ENCODE data around the gene DSP. TPM values are rescaled to one million over a fixed set of nuclear protein-coding genes. Genes with fewer than 3 reads are reported as not detected.

The DSP gene
- polyA plus RNA-seq, 3 donors from 2014 or later: not detected

- Mint-ChIP-seq H3K9me3 (no peaks in the 10 kb centered on the region), H3K36me3 (no peaks in the 10 kb centered on the region)
Measured at GRCh38 chr6:7580537-7580926, 39.1 kb downstream of the DSP start.

GRCh38 chr6:7580927-7581618 is 39.6 kb downstream of the DSP start:
- H3K27me3 Mint-ChIP-seq (ENCODE audit: low read depth in 3 of 3): peaks cover 6 to 17% (median 8%) of the 10 kb centered on the region in 3 donors
- DNase-seq: no peak
- no peaks in the 10 kb centered on the region for H3K9me3 Mint-ChIP-seq
- no peak overlapping the region for H3K4me3 Mint-ChIP-seq
- no peaks in the 10 kb centered on the region for H3K36me3 Mint-ChIP-seq
- H3K4me1 Mint-ChIP-seq: no peaks in the 10 kb centered on the region
- no peak overlapping the region for H3K27ac Mint-ChIP-seq

More at GRCh38 chr6:7580537-7580926, 39.1 kb downstream of the DSP start:
- no peak for DNase-seq
- no peaks in the 10 kb centered on the region for H3K4me1 Mint-ChIP-seq
- H3K27me3 Mint-ChIP-seq (ENCODE audit: low read depth in 3 of 3): peaks cover 6 to 17% (median 8%) of the 10 kb centered on the region in 3 donors
- H3K27ac Mint-ChIP-seq: no peak overlapping the region
- H3K4me3 Mint-ChIP-seq: no peak overlapping the region

- Mint-ChIP-seq H3K4me3 (no peak overlapping the region), H3K27me3 (ENCODE audit: low read depth in 3 of 3) (peaks cover 5 to 8% (median 7%) of the 10 kb centered on the region in 3 donors), H3K4me1 (peaks cover 12 to 14% of the 10 kb centered on the region in 2 donors), H3K36me3 (no peaks in the 10 kb centered on the region), H3K9me3 (no peaks in the 10 kb centered on the region), H3K27ac (no peak overlapping the region)
- DNase-seq: no peak
Measured at GRCh38 chr6:7585287-7585930, 43.9 kb downstream of the DSP start.

- H3K4me1 Mint-ChIP-seq: peaks cover 31 to 37% of the 10 kb centered on the region in 2 donors
- H3K4me3 Mint-ChIP-seq: no peak overlapping the region
- no peaks in the 10 kb centered on the region for H3K9me3 Mint-ChIP-seq
- H3K36me3 Mint-ChIP-seq: no peaks in the 10 kb centered on the region
- DNase-seq: no peak
- H3K27ac Mint-ChIP-seq: no peak overlapping the region
- peaks cover 5 to 8% (median 5%) of the 10 kb centered on the region in 3 donors for H3K27me3 Mint-ChIP-seq (ENCODE audit: low read depth in 3 of 3)
Measured at GRCh38 chr6:7587631-7588100, 46.2 kb downstream of the DSP start.

GRCh38 chr6:7588506-7588905 is 47.0 kb downstream of the DSP start:
- DNase-seq: no peak
- Mint-ChIP-seq H3K27me3 (ENCODE audit: low read depth in 3 of 3) (peaks cover 5% of the 10 kb centered on the region in 3 donors), H3K4me3 (no peak overlapping the region), H3K9me3 (no peaks in the 10 kb centered on the region), H3K4me1 (peaks cover 36 to 45% of the 10 kb centered on the region in 2 donors), H3K27ac (no peak overlapping the region), H3K36me3 (no peaks in the 10 kb centered on the region)

GRCh38 chr6:7589221-7589620 is 47.8 kb downstream of the DSP start:
- Mint-ChIP-seq H3K9me3 (no peaks in the 10 kb centered on the region), H3K27ac (peak overlapping the region; percentile 85 to 96 (median 91)), H3K4me3 (peak overlapping the region; percentile 97 to 100 (median 99)), H3K27me3 (ENCODE audit: low read depth in 3 of 3) (peaks cover 5% of the 10 kb centered on the region in 3 donors), H3K4me1 (peaks cover 36 to 45% of the 10 kb centered on the region in 2 donors), H3K36me3 (no peaks in the 10 kb centered on the region)
- no peak for DNase-seq

- Mint-ChIP-seq H3K4me1 (peaks cover 36 to 45% of the 10 kb centered on the region in 2 donors), H3K4me3 (peak within 1 kb of the TSS; percentile 97 to 100 (median 99)), H3K27ac (peak within 1 kb of the TSS; percentile 85 to 96 (median 91)), H3K27me3 (ENCODE audit: low read depth in 3 of 3) (peaks cover 0 to 5% (median 3%) of the 10 kb centered on the region in 3 donors), H3K9me3 (no peaks in the 10 kb centered on the region), H3K36me3 (peaks cover 0 to 4% (median 0%) of the 10 kb centered on the region in 3 donors)
- DNase-seq: peak; percentile 87 to 89 (median 88)
Measured at GRCh38 chr6:7589949-7590917, 48.8 kb downstream of the DSP start, which contains the start of gene SNRNP48. TSS of gene SNRNP48 (plus strand) at chr6:7590198. CDS start at chr6:7590258, 60 bp downstream.

- peak overlapping the region; percentile 97 to 100 (median 99) for H3K4me3 Mint-ChIP-seq
- peaks cover 36 to 45% of the 10 kb centered on the region in 2 donors for H3K4me1 Mint-ChIP-seq
- no peaks in the 10 kb centered on the region for H3K9me3 Mint-ChIP-seq
- H3K36me3 Mint-ChIP-seq: peaks cover 0 to 7% (median 0%) of the 10 kb centered on the region in 3 donors
- no peak for DNase-seq
- H3K27ac Mint-ChIP-seq: peak overlapping the region; percentile 1 to 88 (median 75)
- peaks cover 0 to 5% (median 3%) of the 10 kb centered on the region in 3 donors for H3K27me3 Mint-ChIP-seq (ENCODE audit: low read depth in 3 of 3)
Measured at GRCh38 chr6:7590918-7591302, 49.4 kb downstream of the DSP start.

- DNase-seq: no peak
- Mint-ChIP-seq H3K27me3 (ENCODE audit: low read depth in 3 of 3) (peaks cover 0 to 5% (median 3%) of the 10 kb centered on the region in 3 donors), H3K27ac (peak overlapping the region in 3 of 6 donors; percentile 5 to 42 (median 27)), H3K4me1 (peaks cover 36 to 45% of the 10 kb centered on the region in 2 donors), H3K9me3 (no peaks in the 10 kb centered on the region), H3K4me3 (peak overlapping the region; percentile 42 to 100 (median 99)), H3K36me3 (peaks cover 0 to 7% (median 0%) of the 10 kb centered on the region in 3 donors)
Measured at GRCh38 chr6:7591770-7592169, 50.3 kb downstream of the DSP start.

GRCh38 chr6:7593229-7593628 is 51.8 kb downstream of the DSP start:
- Mint-ChIP-seq H3K9me3 (no peaks in the 10 kb centered on the region), H3K36me3 (peaks cover 0 to 12% (median 5%) of the 10 kb centered on the region in 3 donors), H3K27ac (peak overlapping the region in 1 of 6 donors; percentile 47), H3K4me3 (no peak overlapping the region), H3K27me3 (ENCODE audit: low read depth in 3 of 3) (peaks cover 0 to 5% (median 3%) of the 10 kb centered on the region in 3 donors), H3K4me1 (peaks cover 36 to 45% of the 10 kb centered on the region in 2 donors)
- DNase-seq: no peak

- DNase-seq: no peak
- H3K36me3 Mint-ChIP-seq: peaks cover 10 to 24% (median 12%) of the 10 kb centered on the region in 3 donors
- H3K4me1 Mint-ChIP-seq: peaks cover 29 to 38% of the 10 kb centered on the region in 2 donors
- no peaks in the 10 kb centered on the region for H3K9me3 Mint-ChIP-seq
- H3K27me3 Mint-ChIP-seq (ENCODE audit: low read depth in 3 of 3): peaks cover 0 to 4% (median 3%) of the 10 kb centered on the region in 3 donors
- no peak overlapping the region for H3K4me3 Mint-ChIP-seq
- no peak overlapping the region for H3K27ac Mint-ChIP-seq
Measured at GRCh38 chr6:7594579-7595125, 53.2 kb downstream of the DSP start.

- Mint-ChIP-seq H3K9me3 (no peaks in the 10 kb centered on the region), H3K27me3 (ENCODE audit: low read depth in 3 of 3) (no peaks in the 10 kb centered on the region), H3K4me3 (no peak overlapping the region), H3K36me3 (peaks cover 36 to 66% (median 40%) of the 10 kb centered on the region in 3 donors), H3K27ac (no peak overlapping the region), H3K4me1 (no peaks in the 10 kb centered on the region)
- DNase-seq: no peak
Measured at GRCh38 chr6:7604003-7604402, 62.5 kb downstream of the DSP start.

GRCh38 chr6:7604506-7604905 is 63.0 kb downstream of the DSP start:
- peaks cover 35 to 61% (median 39%) of the 10 kb centered on the region in 3 donors for H3K36me3 Mint-ChIP-seq
- DNase-seq: no peak
- H3K27ac Mint-ChIP-seq: no peak overlapping the region

More at GRCh38 chr6:7604506-7604905, 63.0 kb downstream of the DSP start:
- Mint-ChIP-seq H3K9me3 (no peaks in the 10 kb centered on the region), H3K4me3 (no peak overlapping the region), H3K4me1 (no peaks in the 10 kb centered on the region), H3K27me3 (ENCODE audit: low read depth in 3 of 3) (no peaks in the 10 kb centered on the region)
